GM21576 (cell line): Measurements from ENCODE around the gene AVL9.

ENCODE experiments used
- ATAC-seq: cut with Tn5 transposase; IDR thresholded peaks from one replicate; pipeline ENCODE4 v1.9.1; 2021; ENCODE audit warnings: mild to moderate bottlenecking, moderate library complexity; ENCODE audit not compliant: unreplicated experiment

The AVL9 gene

DNA sequence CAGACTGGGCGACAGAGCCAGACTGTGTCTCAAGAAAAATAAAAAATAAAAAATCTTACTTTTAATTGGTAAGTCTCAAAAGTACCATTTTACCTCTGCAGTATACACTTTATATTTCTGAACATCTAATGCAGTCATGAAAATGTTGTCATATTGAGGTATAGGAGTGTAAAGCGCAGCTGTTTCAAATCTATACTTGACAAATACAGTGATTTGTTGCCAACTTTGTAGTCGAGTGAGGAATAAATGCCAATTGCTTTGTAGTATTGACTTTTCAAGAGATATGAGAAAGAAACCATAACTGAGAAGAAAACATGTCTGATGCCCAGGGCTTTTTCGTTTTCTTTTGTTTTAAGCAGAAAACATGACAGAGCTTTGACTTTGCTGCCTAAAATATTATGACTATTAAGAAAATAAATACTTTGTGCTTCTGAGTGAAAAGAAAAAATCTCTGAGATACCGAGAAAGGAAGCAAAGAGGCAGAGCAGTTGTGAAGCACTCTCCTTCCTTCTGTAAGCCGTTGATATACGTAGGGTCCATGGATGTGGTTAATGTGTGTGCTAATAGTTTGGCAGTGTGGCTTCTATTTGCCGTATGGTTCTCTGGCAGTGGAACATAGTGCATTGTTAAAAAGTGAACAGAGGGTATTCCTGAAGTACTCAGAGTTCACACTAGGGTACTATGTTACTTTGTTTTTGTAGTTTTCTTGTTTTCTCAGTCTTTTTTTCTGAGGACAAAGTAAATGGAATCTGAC lies 38.2 kb downstream of the AVL9 start:
- ATAC-seq: no peak

DNA sequence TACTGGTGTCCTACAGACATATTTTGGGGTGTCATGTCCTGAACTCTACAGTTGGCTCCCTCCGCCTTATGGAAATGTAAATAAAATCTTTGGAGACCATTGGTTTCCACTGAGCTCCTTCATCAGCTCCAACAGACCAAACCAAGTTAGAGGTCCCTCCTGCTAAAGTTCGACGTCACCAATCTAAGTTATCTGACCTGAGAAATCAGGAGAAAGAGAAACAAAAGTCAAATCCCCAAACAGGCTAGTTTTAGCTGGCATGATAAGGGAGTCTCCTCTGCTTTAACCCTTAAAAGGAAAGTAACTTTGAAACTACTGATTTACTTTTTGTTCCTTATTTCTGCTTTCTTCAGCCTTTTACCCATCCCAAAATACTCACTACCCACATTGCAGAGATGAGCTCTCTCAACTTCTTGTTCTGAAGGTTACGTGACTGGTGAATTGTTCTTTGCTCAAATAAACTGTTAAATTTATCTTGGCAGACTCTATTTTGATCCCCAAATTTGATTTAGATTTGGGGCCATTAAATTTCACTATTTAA lies 39.9 kb downstream of the AVL9 start:
- no peak for ATAC-seq

DNA sequence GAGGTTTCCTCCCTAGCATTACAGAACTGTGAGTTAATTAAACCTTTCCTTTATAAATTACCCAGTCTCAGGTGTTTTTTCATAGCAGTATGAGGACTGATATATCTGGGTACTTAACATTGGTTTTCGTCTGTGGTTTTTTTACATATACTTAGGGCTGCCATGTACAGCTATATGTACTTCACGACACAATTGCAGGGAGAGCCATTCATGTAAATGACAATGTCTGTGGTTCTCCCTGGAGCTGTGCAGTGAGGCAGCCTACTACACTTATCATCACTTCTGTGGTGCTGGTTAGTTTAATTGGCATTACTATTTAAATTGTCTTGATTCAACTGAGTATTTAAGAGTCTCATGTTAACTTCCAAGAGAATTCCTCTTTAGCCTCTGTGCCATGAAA lies 40.7 kb downstream of the AVL9 start:
- ATAC-seq: no peak

DNA sequence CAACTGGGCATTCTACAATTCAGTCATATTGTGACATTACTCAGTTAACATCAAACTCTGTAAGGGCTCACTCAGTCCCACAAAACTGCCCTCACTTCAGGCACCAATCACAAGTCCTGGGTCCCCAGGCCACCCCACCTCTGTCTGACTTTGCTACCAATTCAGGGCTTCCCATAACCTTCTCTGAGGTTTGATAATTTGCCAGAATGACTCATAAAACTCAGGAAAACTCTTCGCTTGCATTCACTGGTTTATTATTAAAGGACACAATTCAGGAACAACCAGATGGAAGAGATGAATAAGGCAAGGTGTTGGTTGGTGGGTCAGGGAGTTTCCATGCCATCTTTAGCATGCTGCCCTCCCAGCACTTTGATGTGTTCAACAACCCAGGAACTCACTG lies 41.3 kb downstream of the AVL9 start:
- ATAC-seq: no peak

DNA sequence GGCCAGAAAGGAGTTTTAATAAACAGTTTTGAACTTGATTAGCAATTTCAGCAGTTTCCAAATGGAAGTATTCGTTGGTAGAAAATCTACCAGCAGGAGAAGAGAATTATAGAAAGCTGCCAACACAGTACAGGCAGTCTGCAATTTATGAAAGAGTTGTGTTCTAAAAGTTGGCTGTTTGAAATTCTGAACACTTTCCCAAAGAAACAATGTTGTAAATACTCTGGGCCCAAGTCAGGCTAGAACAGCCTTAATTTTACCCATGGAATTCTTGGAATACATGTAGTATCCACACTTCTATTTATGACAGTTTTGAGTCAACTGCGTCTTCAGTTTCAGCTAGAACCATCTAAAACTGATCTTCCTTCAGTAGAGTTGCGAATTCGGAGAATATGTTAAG lies 42.5 kb downstream of the AVL9 start:
- ATAC-seq: no peak

DNA sequence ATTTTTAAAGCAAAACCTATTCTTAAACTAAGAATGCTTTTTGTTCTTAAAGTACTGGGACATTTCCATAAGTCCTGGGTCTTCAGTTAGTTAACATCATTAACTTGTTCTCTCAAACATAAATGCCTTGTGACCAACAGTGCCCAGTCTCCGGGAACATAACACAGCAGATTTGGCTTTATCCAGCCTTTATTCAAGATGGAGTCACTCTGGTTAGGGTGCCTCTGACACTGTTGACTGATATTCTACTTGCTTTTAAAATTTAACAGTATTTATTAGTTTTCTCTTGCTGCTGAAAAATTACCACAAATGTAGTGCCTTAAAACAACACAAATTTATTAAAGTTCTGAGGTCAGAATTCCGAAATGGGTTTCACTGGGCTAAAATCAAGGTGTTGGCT lies 44.1 kb downstream of the AVL9 start:
- ATAC-seq: no peak

DNA sequence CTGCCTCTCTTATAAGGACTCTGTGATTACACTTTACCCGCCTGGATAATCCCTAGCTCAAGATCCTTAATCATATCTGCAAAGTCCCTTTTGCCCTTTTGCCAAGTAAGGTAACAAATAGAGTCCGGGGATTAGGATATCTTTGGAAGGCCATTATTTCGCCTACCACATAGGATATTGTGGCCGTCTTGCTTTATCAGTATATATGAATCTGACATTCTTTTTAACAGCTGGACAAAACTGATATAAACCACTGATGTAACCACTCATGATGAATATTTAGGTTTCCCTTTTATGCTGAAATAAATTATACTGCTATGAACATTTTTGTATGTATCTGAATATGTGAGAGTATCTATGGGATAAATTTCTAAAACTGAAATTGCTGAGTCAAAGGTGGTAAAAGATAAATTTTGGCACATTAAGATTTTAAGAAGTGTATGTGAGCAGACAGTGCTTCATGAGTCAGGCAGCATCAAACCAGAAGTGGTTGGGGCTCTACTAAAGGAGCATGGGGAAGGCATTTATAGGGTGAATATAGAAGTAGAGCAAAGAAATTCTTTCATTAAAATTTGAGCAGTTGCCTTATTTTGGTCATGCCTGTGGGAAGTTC lies 44.7 kb downstream of the AVL9 start:
- no peak for ATAC-seq

DNA sequence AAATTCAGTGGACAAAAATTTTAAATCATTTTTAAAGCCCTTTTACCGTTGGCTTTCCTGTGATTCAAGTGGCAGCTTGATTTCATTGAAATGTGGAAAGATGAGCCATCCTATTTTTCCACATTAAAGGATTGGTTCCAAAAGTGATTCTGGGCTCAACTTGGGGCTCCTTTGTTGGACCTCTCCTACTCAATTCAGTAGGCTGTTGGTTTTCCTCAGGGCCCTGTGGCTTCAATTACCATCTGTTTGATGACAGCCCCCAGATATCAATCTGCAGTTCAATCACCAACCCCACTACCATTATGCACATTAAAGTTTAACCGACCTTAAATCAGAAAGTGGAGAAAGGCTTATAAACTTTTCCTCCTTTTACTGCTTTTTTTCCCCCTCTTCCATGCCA lies 47.3 kb downstream of the AVL9 start:
- no peak for ATAC-seq

DNA sequence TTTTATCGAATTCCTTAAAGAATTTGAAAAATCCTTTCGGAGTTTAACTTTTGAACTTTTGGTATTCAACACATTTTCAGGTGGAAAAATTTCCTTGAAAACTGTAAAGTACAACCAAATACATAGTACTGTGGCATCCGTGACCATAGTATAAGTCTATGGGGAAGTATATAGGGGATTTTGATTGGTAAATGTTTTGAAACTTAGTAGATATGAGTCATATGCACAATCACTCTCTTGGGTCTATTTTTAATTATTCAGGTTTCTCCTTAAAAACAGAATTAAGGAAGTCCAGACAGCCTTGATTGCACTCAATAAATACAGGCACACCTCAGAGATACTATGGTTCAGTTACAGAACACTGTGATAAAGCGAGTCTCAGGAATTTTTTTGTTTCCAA lies 64.2 kb downstream of the AVL9 start:
- ATAC-seq: no peak

DNA sequence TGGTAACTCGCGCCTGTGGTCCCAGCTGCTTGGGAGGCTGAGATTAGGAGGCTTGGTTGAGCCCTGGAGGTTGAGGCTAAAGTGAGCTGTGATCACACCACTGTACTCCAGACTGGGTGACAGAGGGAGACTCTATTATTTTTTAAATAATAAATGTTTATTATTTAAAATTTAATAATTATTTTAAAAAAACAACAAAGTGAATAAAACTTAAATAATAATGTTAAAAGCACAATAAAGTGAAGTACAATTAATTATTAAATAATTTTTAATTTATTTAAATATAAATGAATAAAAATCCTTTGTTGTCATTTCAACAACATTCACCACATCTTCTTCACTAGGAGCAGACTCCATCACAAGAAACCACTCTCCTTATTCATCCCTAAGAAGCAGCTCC lies 64.8 kb downstream of the AVL9 start:
- ATAC-seq: no peak

DNA sequence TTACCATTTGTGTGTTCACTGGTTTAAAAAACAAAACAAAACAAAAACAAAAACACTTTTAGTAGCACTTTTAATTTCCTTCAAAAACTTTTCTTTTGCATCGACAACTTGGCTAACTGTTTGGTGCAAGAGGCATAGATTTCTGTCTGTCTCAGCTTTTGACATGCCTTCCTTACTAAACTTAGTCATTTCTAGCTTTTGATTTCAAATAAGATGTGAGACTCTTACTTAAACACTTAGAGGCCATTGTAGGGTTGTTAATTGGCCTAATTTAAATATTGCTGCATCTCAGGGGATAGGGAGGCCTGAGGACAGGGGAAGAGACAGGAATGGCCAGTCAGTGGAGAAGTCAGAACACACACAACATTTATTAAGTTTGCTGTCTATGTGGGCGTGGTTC lies 66.3 kb downstream of the AVL9 start:
- ATAC-seq: no peak

DNA sequence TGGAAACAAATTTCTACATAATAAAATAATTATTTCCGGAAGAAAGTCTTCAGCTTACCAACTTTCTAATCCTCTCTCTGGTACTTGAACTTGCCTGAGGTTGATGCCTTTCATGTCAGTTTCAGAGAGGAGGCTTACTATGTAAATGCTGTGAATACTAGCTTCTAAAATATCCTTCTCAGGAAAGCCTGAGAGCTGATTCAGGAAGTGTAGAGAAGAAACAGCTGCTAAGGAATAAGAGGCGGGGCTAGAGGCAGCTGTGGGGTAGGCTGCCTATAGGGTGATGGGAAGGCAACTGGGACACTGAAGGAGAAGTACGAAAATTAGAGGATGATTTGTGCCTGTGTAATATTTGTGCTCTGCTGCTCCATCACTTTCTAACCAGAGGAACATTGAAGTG lies 69.3 kb downstream of the AVL9 start:
- no peak for ATAC-seq

DNA sequence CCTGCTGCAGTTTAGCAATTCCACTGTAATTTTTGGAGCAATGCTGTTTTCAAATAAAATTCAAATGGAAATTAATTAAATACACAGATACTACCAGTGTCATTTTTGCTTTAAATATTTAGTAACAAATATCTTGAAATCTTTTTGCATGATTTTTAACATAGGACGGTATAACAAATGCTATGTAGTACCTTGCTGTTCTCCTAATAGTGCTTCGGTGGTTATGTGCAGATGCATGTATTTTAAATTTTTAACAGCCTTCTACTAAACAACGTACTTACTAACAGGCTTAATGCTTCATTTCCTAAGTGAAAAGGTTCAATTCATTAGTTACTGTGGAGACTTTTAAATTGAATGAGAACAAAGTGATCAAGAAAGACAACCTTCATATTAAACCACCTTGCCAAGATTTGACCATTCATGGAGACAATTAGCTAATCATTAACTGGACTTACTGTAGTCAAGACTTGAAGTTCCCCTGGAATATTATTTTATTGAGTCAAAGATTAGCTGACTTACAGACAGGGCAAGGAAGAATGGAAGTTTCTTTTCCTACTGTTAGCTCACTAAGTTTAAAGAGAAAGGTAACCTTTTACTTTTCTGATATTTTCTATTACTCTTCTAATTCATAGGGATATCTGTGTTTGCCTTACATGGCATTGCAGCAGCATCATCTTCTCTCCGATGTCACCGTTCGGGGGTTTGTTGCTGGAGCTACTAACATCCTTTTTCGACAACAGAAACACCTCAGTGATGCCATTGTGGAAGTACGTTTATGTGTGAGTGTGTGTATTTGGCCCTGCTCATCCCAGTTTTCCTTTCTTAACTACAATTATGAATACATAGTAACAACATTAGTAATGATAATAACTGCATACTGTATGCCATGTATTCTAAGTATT lies 74.3 kb downstream of the AVL9 start:
- no peak for ATAC-seq

DNA sequence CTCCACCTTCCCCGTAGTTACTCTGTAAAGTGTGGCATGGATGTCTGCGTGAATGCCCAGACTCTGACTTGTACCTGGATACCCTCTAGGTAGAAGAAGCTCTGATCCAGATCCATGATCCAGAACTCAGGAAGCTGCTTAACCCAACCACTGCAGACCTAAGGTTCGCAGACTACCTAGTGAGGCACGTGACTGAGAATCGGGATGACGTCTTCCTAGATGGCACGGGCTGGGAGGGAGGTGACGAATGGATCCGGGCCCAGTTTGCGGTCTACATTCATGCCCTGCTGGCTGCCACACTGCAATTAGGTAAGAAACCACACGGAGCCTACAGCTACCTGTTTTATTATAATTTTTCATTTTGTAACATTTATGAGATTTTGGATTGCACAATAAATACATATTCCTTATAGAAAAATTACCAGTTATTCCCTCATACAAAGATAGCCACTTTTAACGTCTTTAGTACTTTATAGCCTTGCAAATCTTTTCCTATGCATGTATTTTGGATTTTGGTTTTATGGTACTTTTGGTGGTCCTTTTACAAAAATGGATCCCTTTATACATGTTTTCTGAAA lies 77.9 kb downstream of the AVL9 start:
- ATAC-seq: no peak

DNA sequence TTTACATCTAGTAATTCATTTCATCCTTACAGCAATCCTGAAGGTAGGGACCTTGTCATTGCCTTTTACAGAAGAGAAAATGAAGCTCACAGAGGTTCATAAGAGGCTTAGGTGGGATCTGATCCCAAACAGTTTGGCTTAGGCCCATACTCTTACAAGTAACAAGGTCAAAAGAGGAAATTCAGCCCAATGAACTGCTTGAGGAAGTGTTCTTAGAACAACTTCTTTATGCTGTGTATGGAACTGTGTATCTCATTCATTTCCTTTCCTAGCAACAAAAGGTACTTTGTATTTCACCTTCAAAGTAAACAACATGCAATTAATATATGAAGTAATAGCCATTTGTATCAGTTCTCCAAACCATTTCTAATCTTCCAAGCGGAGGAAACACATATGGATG lies 79.3 kb downstream of the AVL9 start:
- no peak for ATAC-seq

DNA sequence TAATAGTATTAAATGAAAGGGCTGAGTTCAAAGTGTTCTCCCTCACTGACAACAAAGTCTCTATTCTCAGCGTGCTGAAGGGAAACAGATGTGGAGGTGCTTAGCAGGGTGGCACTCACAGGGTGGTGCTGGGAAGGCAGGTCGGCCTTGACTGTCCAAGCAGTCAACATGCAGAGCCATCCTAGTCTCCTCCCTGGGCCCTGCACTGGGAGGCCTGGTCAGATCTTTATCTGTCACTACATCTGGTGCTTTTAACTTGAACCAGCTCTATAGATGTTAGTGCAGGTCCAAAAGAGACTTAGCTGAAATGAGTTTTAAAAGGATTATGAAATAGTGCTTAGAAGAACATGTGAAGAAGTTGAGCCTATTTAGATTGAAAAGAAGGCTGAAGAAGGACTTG lies 82.1 kb downstream of the AVL9 start:
- ATAC-seq: no peak

DNA sequence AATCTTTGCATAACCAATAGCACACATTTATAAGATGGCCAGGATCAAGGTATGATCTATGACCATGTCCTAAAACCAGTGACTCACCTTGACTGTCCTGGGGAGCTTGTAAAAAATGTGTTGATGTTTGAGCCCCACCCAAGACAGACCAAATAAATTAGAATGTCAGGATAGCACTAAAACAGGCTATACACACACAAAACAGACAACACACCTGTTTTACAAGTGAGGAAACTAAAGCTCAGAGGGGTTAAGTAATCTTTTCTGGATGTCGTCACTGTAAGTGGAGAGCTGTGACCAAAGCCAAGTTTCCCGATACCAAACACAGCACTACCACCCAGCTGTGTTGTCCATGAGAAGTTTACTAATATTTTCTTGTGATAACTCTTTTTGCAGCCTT lies 84.5 kb downstream of the AVL9 start:
- no peak for ATAC-seq

DNA sequence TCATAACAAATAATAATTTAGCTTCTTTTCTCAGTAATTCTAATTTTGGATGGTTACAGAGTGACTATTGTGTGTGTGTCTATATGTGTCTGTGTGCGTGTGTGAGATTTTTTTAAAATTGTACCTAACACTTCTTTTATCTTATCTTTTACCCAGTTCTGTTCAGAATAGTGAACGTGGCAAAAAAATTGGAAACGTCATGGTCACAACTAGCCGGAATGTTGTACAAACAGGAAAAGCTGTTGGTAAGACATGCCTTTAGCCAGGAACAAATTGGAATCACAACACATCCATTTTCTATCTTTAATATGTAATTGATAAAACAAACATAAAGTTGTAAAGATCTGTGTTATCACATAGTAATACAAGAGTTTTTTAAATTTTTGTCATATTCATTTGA lies 85.4 kb downstream of the AVL9 start:
- ATAC-seq: no peak

DNA sequence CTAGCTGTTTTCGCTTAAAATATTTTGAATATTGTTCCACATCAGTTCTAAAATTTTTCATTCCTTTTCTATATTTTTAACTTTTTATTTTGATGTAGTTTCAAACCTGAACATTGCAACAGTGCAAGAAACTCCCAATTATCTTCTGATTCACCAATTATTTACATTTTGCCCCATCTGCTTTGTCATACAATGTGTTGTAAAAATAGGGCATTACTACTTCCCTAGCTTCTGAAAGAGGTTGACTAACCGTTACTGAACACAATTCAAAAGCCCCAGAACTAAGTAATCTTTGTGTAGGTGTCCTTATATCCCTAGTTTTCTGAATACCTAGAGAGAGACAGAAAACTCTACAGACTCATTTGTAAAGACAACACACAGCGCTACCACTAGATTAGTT lies 86.7 kb downstream of the AVL9 start:
- ATAC-seq: no peak

DNA sequence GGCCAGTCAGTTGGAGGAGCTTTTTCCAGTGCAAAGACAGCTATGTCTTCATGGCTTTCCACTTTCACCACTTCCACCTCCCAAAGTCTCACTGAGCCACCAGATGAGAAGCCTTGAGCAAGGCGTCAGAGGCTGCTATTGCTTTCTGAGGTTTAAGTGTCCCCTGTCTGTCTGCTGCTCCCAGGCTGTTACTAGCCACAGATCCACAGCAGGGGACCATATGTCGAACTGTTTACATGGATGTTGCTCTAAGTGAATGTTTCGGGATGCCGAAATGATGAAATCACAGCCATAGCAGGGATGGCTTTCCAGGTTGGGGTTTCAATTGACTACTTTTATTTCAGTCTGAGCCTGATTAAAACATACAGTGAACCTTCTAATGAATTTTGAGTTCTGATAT lies 88.5 kb downstream of the AVL9 start:
- ATAC-seq: no peak
